CD8-positive, alpha-beta memory T cell (primary cell): Measurements from ENCODE around the gene RETNLB. TPM values are rescaled to one million over a fixed set of nuclear protein-coding genes. Genes with fewer than 3 reads are reported as not detected.

Experiments used
- CTCF ChIA-PET: fragments of 350-600 bp; sonication (Branson Sonifier 250); formaldehyde crosslinking; loops from one replicate; lab custom pipeline; 2021; ENCODE audit warnings: antibody characterized with exemption; lab: Charles Lee
- POLR2A ChIA-PET: fragments of 350-600 bp; sonication (Branson Sonifier 250); formaldehyde crosslinking; loops from one replicate; lab custom pipeline; 2021; ENCODE audit warnings: antibody characterized with exemption; lab: Charles Lee
- DNase-seq, 5 donors: peaks; one replicate each; pipeline versions ENCODE4 v3.0.0 to v3.0.0-alpha.2; 2020 to 2022; ENCODE audit warnings: mixed read lengths in 1 of 5
- H3K27ac ChIP-seq: one replicate; pipeline ENCODE4 v1.7.0; 2013; ENCODE audit warnings: low read depth, mild to moderate bottlenecking, low read length, moderate library complexity
- H3K27me3 ChIP-seq: 2 replicates; pipeline ENCODE4 v1.7.0; 2013; ENCODE audit warnings: low read length, mild to moderate bottlenecking; ENCODE audit not compliant: insufficient read depth, poor library complexity, severe bottlenecking
- H3K36me3 ChIP-seq: 2 replicates; pipeline ENCODE4 v1.7.0; 2013; ENCODE audit warnings: mild to moderate bottlenecking, low read length, moderate library complexity; ENCODE audit not compliant: insufficient read depth
- H3K4me1 ChIP-seq: 2 replicates; pipeline ENCODE4 v1.7.0; 2013; ENCODE audit warnings: mild to moderate bottlenecking, low read length, moderate library complexity; ENCODE audit not compliant: insufficient read depth
- H3K4me3 ChIP-seq: 2 replicates; pipeline ENCODE4 v1.7.0; 2013; ENCODE audit warnings: mild to moderate bottlenecking, low read length
- H3K9me3 ChIP-seq: 2 replicates; pipeline ENCODE4 v1.7.0; 2013; ENCODE audit warnings: mild to moderate bottlenecking, low read length
- H3K27ac Mint-ChIP-seq, 8 donors: one replicate each; pipeline ENCODE4 v1.8.0; 2020 to 2021; ENCODE audit warnings: mixed read lengths in 8 of 8, mild to moderate bottlenecking in 6 of 8, inconsistent platforms in 3 of 8, moderate library complexity in 3 of 8
- H3K27me3 Mint-ChIP-seq, 2 donors: one replicate each; pipeline ENCODE4 v1.8.0; 2020 to 2021; ENCODE audit warnings: mixed read lengths in 2 of 2, mild to moderate bottlenecking in 1 of 2, moderate library complexity in 1 of 2
- H3K36me3 Mint-ChIP-seq, 3 donors: one replicate each; pipeline ENCODE4 v1.8.0; 2020 to 2021; ENCODE audit warnings: mixed read lengths in 3 of 3, inconsistent platforms in 1 of 3, mild to moderate bottlenecking in 1 of 3
- H3K4me1 Mint-ChIP-seq, 3 donors: one replicate each; pipeline ENCODE4 v1.8.0; 2020 to 2021; ENCODE audit warnings: mixed read lengths in 3 of 3, inconsistent platforms in 1 of 3, mild to moderate bottlenecking in 1 of 3
- H3K4me3 Mint-ChIP-seq, 7 donors: one replicate each; pipeline ENCODE4 v1.8.0; 2020 to 2021; ENCODE audit warnings: mixed read lengths in 7 of 7, mild to moderate bottlenecking in 6 of 7, moderate library complexity in 4 of 7, inconsistent platforms in 2 of 7
- H3K9me3 Mint-ChIP-seq, 5 donors: one replicate each; pipeline ENCODE4 v1.8.0; 2020 to 2022; ENCODE audit warnings: mixed read lengths in 5 of 5, mild to moderate bottlenecking in 3 of 5, moderate library complexity in 2 of 5, inconsistent platforms in 1 of 5
- polyA plus RNA-seq: library from polyadenylated mRNA; unstranded; fragments of 300-500 nt; fragmentation: Illumina TruSeq; gene quantifications from one replicate; pipeline ENCODE4 v1.2.3, GENCODE V29; 2021
- total RNA-seq, 2 experiments: library from RNA; stranded (reverse); gene quantifications; one replicate each; pipeline ENCODE4 v1.2.3, GENCODE V29; 2021

The RETNLB gene
- total and polyA plus RNA-seq, 3 experiments from 2014 or later: not detected

DNA sequence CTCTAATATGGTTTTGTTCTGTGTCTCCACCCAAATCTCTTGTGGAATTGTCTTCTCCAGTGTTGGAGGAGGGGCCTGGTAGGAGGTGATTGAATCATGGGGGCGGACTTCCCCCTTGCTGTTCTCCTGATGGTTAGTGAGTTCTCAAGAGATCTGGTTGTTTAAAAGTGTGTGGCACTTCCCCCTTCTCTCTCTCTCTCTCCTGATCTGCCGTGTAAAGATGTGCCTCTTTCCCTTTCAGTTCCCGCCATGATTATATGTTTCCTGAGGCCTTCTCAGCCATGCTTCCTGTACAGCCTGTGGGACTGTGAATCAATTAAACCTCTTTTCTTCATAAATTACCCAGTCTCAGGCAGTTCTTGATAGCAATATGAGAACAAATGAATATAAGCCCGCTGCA lies 33.1 kb downstream of the RETNLB start:
- Histone ChIP-seq H3K9me3 (no peaks in the 10 kb centered on the region), H3K27me3 (no peaks in the 10 kb centered on the region), H3K27ac (no peak overlapping the region), H3K4me1 (peaks cover 9% of the 10 kb centered on the region), H3K36me3 (no peaks in the 10 kb centered on the region), H3K4me3 (no peak overlapping the region)
- H3K4me3 Mint-ChIP-seq: no peak overlapping the region
- POLR2A ChIA-PET: no interaction called here
- H3K9me3 Mint-ChIP-seq: peaks cover 0 to 5% (median 0%) of the 10 kb centered on the region in 5 donors
- DNase-seq: no peak
- no peaks in the 10 kb centered on the region for H3K27me3 Mint-ChIP-seq
- H3K4me1 Mint-ChIP-seq: peaks cover 6 to 14% (median 10%) of the 10 kb centered on the region in 3 donors
- H3K36me3 Mint-ChIP-seq: peaks cover 0 to 8% (median 0%) of the 10 kb centered on the region in 3 donors
- CTCF ChIA-PET: no interaction called here
- H3K27ac Mint-ChIP-seq: no peak overlapping the region

- no peaks in the 10 kb centered on the region for H3K9me3 ChIP-seq
- Mint-ChIP-seq H3K27me3 (no peaks in the 10 kb centered on the region), H3K27ac (peak overlapping the region in 3 of 8 donors; percentile 64 to 80 (median 72)), H3K36me3 (peaks cover 0 to 8% (median 0%) of the 10 kb centered on the region in 3 donors), H3K4me1 (peaks cover 9 to 14% (median 10%) of the 10 kb centered on the region in 3 donors), H3K4me3 (no peak overlapping the region), H3K9me3 (peaks cover 0 to 5% (median 0%) of the 10 kb centered on the region in 5 donors)
- no peak overlapping the region for H3K27ac ChIP-seq
- H3K4me3 ChIP-seq: no peak overlapping the region
- no peaks in the 10 kb centered on the region for H3K36me3 ChIP-seq
- CTCF ChIA-PET: no interaction called here
- H3K27me3 ChIP-seq: no peaks in the 10 kb centered on the region
- DNase-seq: no peak
- POLR2A ChIA-PET: no interaction called here
- H3K4me1 ChIP-seq: peaks cover 9% of the 10 kb centered on the region
Measured at GRCh38 chr3:108722724-108723123, 34.5 kb downstream of the RETNLB start.

DNA sequence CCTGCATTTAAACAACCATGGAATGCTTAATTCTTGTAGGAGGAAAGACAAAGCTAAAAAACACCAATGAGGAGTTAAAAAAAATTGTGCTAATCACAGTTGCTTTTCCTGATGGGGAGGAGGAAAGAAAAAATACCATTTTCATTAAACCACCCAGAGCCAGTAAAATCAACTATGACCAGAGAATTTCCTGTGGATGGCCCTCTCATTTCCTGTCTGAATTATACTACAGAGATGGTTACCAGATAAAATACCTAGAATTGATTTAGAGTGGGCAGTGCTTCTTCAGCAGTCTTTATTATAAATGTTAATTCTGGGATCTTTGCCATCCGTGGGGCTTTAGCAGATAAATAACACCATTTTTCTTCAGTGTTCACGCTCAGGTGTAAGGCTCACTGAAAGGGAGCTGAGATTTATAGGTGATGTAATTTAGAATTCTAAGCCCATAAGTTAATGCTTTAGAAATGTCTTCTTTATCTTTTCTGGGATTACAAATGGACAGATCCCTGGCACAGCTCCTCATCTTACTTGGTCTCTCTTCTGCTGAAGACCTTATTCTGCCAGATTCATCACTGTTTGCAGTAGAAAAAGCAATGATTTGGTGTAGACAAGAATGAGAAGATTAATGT lies 37.9 kb downstream of the RETNLB start:
- no peak overlapping the region for H3K27ac Mint-ChIP-seq
- Histone ChIP-seq H3K27ac (no peak overlapping the region), H3K4me3 (no peak overlapping the region), H3K4me1 (peaks cover 9% of the 10 kb centered on the region), H3K36me3 (no peaks in the 10 kb centered on the region), H3K27me3 (no peaks in the 10 kb centered on the region), H3K9me3 (no peaks in the 10 kb centered on the region)
- H3K4me3 Mint-ChIP-seq: no peak overlapping the region
- H3K9me3 Mint-ChIP-seq: peaks cover 0 to 5% (median 0%) of the 10 kb centered on the region in 5 donors
- H3K36me3 Mint-ChIP-seq: peaks cover 0 to 7% (median 0%) of the 10 kb centered on the region in 3 donors
- POLR2A ChIA-PET: no interaction called here
- CTCF ChIA-PET: no interaction called here
- H3K4me1 Mint-ChIP-seq: peaks cover 9 to 14% (median 10%) of the 10 kb centered on the region in 3 donors
- peaks cover 0 to 3% of the 10 kb centered on the region in 2 donors for H3K27me3 Mint-ChIP-seq
- no peak for DNase-seq

DNA sequence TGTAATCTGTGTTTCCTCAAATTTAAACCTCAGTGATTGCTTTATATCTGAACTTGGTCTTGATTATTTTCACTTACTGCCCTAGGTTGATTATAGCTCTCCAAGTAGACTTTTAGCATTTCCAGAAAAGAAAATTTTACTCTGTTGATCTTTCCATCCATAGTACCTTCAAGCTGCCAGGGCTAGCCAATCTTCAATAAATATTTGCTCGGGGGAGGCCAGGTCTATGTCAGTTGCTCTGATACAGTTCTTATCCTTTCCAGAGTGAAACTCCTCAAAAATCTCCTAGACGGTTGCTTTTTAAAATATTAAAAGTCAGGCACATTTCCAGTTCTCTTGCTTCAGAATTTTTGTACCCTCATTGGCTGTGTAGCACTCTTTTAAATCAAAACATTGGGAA lies 38.8 kb downstream of the RETNLB start:
- H3K4me3 Mint-ChIP-seq: no peak overlapping the region
- no peaks in the 10 kb centered on the region for H3K27me3 ChIP-seq
- ChIA-PET POLR2A (no interaction called here), CTCF (no interaction called here)
- peaks cover 0 to 3% of the 10 kb centered on the region in 2 donors for H3K27me3 Mint-ChIP-seq
- no peak for DNase-seq
- no peaks in the 10 kb centered on the region for H3K9me3 ChIP-seq
- peaks cover 0 to 5% (median 0%) of the 10 kb centered on the region in 5 donors for H3K9me3 Mint-ChIP-seq
- H3K4me1 Mint-ChIP-seq: peaks cover 9 to 14% (median 10%) of the 10 kb centered on the region in 3 donors
- H3K27ac ChIP-seq: no peak overlapping the region
- H3K36me3 ChIP-seq: no peaks in the 10 kb centered on the region
- H3K4me1 ChIP-seq: peaks cover 9% of the 10 kb centered on the region
- H3K4me3 ChIP-seq: no peak overlapping the region
- H3K27ac Mint-ChIP-seq: no peak overlapping the region
- peaks cover 0 to 3% (median 0%) of the 10 kb centered on the region in 3 donors for H3K36me3 Mint-ChIP-seq

DNA sequence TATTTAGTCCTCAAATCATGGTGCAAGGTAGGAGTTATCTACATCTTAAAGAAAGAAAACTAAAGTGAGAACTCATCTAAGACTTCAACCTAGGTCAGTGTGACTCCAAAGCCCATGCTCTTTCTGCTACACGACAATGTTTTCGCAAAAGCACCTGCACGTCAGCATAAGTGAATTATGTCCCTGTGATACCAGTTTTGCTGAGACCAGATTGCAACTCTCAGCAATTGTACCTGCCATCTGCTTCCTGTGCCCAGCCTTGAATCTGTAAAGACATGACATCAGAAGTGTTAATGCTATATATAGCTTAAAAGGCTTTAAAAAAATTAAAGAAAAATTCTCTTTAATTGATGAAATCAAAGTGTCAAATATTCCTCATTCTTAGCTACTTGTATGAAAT lies 43.4 kb downstream of the RETNLB start:
- no peaks in the 10 kb centered on the region for H3K27me3 ChIP-seq
- no peaks in the 10 kb centered on the region for H3K9me3 ChIP-seq
- no peak overlapping the region for H3K4me3 Mint-ChIP-seq
- no peak for DNase-seq
- H3K27ac ChIP-seq: no peak overlapping the region
- no peaks in the 10 kb centered on the region for H3K36me3 ChIP-seq
- H3K4me1 ChIP-seq: no peaks in the 10 kb centered on the region
- H3K27me3 Mint-ChIP-seq: peaks cover 3 to 16% of the 10 kb centered on the region in 2 donors
- H3K27ac Mint-ChIP-seq: no peak overlapping the region
- POLR2A ChIA-PET: no interaction called here
- no peaks in the 10 kb centered on the region for H3K4me1 Mint-ChIP-seq
- peaks cover 0 to 6% (median 0%) of the 10 kb centered on the region in 3 donors for H3K36me3 Mint-ChIP-seq
- H3K4me3 ChIP-seq: no peak overlapping the region
- H3K9me3 Mint-ChIP-seq: peaks cover 0 to 2% (median 0%) of the 10 kb centered on the region in 5 donors
- CTCF ChIA-PET: no interaction called here

- no peak overlapping the region for H3K27ac ChIP-seq
- POLR2A ChIA-PET: no interaction called here
- peaks cover 0 to 6% (median 2%) of the 10 kb centered on the region in 3 donors for H3K36me3 Mint-ChIP-seq
- H3K27ac Mint-ChIP-seq: no peak overlapping the region
- no peaks in the 10 kb centered on the region for H3K4me1 ChIP-seq
- CTCF ChIA-PET: no interaction called here
- no peak overlapping the region for H3K4me3 Mint-ChIP-seq
- H3K27me3 ChIP-seq: no peaks in the 10 kb centered on the region
- H3K4me1 Mint-ChIP-seq: no peaks in the 10 kb centered on the region
- H3K27me3 Mint-ChIP-seq: peaks cover 3 to 16% of the 10 kb centered on the region in 2 donors
- no peak for DNase-seq
- no peaks in the 10 kb centered on the region for H3K36me3 ChIP-seq
- H3K4me3 ChIP-seq: no peak overlapping the region
- no peaks in the 10 kb centered on the region for H3K9me3 ChIP-seq
- H3K9me3 Mint-ChIP-seq: peaks cover 0 to 2% (median 0%) of the 10 kb centered on the region in 5 donors
Measured at GRCh38 chr3:108713009-108713516, 44.1 kb downstream of the RETNLB start.

Other genes with a start within 250 kb of the RETNLB start
- under 1 TPM; 0.11 to 0.18 TPM for gene MYH15, start 246.8 kb downstream of the RETNLB start, total RNA-seq
- gene MYH15, start 246.8 kb downstream of the RETNLB start, polyA plus RNA-seq: not detected
- gene CIP2A, start 168.0 kb downstream of the RETNLB start, total RNA-seq: 10 to 100 TPM; 41.7 to 42.6 TPM
- gene CIP2A, start 168.0 kb downstream of the RETNLB start, polyA plus RNA-seq: 3.5 TPM
- gene DZIP3, start 167.7 kb downstream of the RETNLB start, total RNA-seq: 10 to 100 TPM in 1 of 2 experiments, 1 to 10 TPM in 1; 8.6 to 10.5 TPM
- 14.3 TPM for gene DZIP3, start 167.7 kb downstream of the RETNLB start, polyA plus RNA-seq
- gene TRAT1, start 65.4 kb upstream of the RETNLB start, total RNA-seq: 10 to 100 TPM; 27.2 to 29.1 TPM
- gene TRAT1, start 65.4 kb upstream of the RETNLB start, polyA plus RNA-seq: 120 TPM
- not detected for gene GUCA1C, start 196.5 kb upstream of the RETNLB start, total RNA-seq
- not detected for gene GUCA1C, start 196.5 kb upstream of the RETNLB start, polyA plus RNA-seq